Measurements from ENCODE around the gene NPAS3.

Gene NPAS3

DNA sequence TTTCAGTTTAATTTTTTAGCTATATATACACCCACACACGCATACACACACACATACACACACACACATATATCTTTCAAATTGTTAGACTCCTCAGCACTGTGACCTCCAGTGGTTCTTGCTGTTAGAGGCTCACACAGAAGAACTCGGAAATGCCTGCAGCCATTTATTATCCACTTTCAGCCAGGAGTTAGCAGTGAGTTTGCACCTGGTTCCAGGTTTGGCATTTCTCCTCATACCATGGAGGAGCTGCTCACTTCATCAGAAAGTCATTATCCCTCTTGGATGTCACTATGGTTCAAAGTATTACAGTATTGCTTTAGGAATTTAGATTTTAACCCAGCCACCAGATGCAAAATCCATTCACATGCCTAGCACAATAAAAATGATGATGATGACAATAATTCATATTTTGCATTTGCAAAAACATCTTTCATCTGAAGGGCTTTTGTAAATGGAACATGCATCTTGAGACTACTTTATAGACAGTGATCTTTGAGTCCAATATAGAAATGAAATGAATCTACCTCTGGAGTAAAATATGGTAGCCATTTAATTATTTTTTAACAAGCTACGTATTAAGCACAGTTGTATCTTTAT, 42.3 kb downstream of the NPAS3 start:
- WGBS: 73% methylated on average over 2 of the region's 3 CpGs
- no peaks in the 10 kb centered on the region for H3K9me3 ChIP-seq (ENCODE audit: insufficient read depth, low read depth, low read length)
- H3K9ac ChIP-seq (ENCODE audit: low read depth, low read length): no peak overlapping the region
- H3K4me3 ChIP-seq (ENCODE audit: low read length): no peak overlapping the region
- H3K36me3 ChIP-seq (ENCODE audit: insufficient read depth, low read length): no peaks in the 10 kb centered on the region
- peaks cover under 1% of the 10 kb centered on the region; the same call in 1 of the 2 replicates for H3K4me1 ChIP-seq (ENCODE audit: insufficient read depth, low read length)
- no peak overlapping the region for H3K27ac ChIP-seq (ENCODE audit: low read depth, low read length)
- no peaks in the 10 kb centered on the region for H3K27me3 ChIP-seq (ENCODE audit: insufficient read depth, low read length)

DNA sequence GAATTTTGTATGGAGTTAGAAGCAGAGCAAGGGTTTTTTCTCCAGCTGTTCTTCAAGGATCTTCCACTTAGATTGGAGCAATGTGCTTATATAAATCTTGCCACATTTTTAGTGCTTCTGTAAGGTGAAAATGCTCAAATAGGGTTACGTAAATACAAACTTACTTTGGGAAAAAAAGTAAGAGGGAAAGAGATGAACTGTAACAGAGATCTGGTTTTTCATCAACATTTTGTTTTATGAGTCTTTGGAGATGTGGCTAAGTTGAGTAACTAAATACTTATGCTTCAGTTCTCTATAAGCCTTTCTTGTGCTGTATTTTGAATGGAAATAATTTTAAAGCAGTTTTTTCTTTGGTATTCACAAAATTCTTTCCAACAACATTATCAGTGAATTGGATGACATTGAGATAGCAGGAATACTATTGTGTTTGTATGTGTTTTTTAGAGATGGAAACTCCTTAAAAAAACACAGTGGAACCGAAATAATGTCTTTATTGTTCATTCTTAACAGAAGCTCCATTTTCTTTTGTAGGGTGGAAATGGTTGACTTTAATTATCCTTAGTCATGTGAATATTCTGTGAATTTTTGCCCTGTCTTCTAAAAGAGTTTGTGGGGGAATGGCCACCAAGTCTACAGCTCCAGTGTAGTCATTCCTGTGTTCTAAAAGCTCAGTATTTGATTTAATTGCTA, 45.7 kb downstream of the NPAS3 start:
- WGBS: 96% methylated on average over 2 of the region's 2 CpGs
- Histone ChIP-seq H3K4me3 (ENCODE audit: low read length) (no peak overlapping the region), H3K27me3 (ENCODE audit: insufficient read depth, low read length) (no peaks in the 10 kb centered on the region), H3K9me3 (ENCODE audit: insufficient read depth, low read depth, low read length) (no peaks in the 10 kb centered on the region), H3K9ac (ENCODE audit: low read depth, low read length) (no peak overlapping the region), H3K4me1 (ENCODE audit: insufficient read depth, low read length) (peaks cover 15% of the 10 kb centered on the region), H3K36me3 (ENCODE audit: insufficient read depth, low read length) (no peaks in the 10 kb centered on the region), H3K27ac (ENCODE audit: low read depth, low read length) (no peak overlapping the region)

DNA sequence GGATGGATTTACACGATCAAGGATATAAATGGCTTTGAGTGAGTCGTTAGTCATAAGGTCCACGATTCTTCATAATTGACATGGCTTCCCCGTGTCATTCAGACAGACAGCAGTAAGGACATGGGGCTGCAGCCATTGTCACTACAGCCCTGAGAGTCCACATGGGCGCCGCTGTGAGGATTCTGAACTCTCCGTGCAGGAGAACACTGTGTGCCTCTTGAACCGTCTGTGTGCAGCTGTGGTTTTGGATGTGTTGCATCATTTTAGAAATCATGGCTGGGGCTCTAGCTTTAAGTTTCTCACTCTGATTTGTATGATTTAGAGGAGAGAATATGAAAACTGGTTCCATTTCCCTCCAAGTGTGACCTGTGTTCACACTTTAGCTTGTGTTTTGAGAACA, 47.2 kb downstream of the NPAS3 start:
- 94% methylated on average over 8 of the region's 8 CpGs for WGBS
- H3K27ac ChIP-seq (ENCODE audit: low read depth, low read length): no peak overlapping the region

DNA sequence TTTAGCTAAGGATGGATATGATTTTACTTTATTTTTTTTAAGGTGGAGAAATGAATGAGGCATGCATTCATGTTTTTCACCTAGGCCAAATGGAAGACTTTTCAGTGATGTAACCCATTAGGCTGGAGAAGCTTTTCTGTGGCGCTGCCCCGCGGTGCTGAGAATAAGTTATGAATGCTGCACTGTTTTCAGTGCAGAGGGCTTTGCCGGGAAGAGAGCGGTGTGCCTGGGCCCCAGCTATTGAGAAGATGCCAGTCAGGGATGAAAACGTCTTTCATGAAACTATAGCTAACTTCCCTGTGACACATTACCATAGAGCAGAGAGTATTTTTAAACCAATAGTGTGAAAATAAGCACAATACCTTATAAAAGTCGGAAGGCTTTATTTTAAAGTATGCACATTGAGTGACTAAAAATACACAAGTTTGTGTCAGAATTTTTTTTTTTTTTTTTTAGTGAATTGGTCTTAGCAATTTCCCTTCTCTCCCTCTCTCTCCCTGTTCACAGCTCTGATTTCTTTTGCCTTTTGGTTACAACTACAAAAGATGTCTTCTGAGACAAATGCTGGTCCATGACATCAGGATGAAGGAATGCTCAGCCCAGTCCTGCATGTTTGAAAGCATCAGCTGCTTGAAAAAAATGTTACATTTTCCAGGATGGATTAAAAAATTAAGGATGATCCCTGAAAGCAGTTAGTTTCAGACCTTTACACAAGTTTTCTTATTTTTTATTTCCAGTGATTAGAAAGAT, 48.3 kb downstream of the NPAS3 start:
- H3K9me3 ChIP-seq (ENCODE audit: insufficient read depth, low read depth, low read length): no peaks in the 10 kb centered on the region
- no peak overlapping the region for H3K9ac ChIP-seq (ENCODE audit: low read depth, low read length)
- H3K27me3 ChIP-seq (ENCODE audit: insufficient read depth, low read length): no peaks in the 10 kb centered on the region
- H3K4me1 ChIP-seq (ENCODE audit: insufficient read depth, low read length): peaks cover 15% of the 10 kb centered on the region
- WGBS: 65% methylated on average over 6 of the region's 7 CpGs
- H3K36me3 ChIP-seq (ENCODE audit: insufficient read depth, low read length): no peaks in the 10 kb centered on the region
- H3K27ac ChIP-seq (ENCODE audit: low read depth, low read length): no peak overlapping the region; the same call in 1 of the 2 replicates
- no peak overlapping the region for H3K4me3 ChIP-seq (ENCODE audit: low read length)

More for the DNA sequence above, 47.2 kb downstream of the NPAS3 start:
- Histone ChIP-seq H3K36me3 (ENCODE audit: insufficient read depth, low read length) (no peaks in the 10 kb centered on the region), H3K9ac (ENCODE audit: low read depth, low read length) (no peak overlapping the region), H3K4me1 (ENCODE audit: insufficient read depth, low read length) (peaks cover 15% of the 10 kb centered on the region), H3K27me3 (ENCODE audit: insufficient read depth, low read length) (no peaks in the 10 kb centered on the region), H3K4me3 (ENCODE audit: low read length) (no peak overlapping the region), H3K9me3 (ENCODE audit: insufficient read depth, low read depth, low read length) (no peaks in the 10 kb centered on the region)

DNA sequence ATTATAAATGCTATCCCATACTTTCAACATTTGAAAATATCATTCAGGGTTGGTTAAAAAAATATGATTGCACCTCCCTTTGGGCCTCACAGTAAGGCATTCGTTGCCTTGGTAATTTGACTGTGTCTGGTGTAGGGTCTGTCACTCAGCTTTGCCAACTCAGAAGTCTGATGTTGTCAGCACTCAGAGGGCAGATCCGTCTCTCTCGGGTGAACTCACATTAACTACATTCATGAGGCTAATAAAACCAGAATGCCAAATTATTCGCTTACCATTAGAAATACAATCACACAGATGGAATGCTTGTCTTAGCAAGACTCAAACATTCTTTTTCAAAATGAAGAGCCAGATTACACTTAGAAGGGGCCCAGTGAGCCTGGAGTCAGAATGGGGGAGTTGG, 53.0 kb downstream of the NPAS3 start:
- Histone ChIP-seq H3K9ac (ENCODE audit: low read depth, low read length) (no peak overlapping the region), H3K9me3 (ENCODE audit: insufficient read depth, low read depth, low read length) (peaks cover 7% of the 10 kb centered on the region; the same call in 1 of the 2 replicates)
- WGBS: 93% methylated on average over 4 of the region's 4 CpGs

DNA sequence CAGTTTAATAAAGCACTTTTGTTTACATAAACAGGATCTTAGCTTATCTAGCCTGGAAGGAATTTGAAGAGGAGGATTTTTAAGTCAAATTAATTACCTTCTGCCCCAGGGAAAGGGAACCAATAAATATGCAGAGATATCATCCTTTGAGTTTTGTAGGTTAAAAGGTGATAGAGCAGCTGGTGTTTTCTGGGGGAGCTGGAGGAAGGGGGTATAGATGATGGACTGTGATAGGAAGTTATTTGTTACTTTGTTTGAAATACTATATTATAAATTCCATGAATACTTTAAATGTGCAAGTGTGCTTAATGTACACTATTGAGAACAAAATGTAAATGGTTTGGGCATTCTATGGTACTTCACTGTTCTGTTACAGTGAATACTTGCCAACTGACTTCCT, 55.2 kb downstream of the NPAS3 start:
- H3K27me3 ChIP-seq (ENCODE audit: insufficient read depth, low read length): no peaks in the 10 kb centered on the region
- peaks cover 10% of the 10 kb centered on the region; the same call in 1 of the 2 replicates for H3K9me3 ChIP-seq (ENCODE audit: insufficient read depth, low read depth, low read length)
- H3K36me3 ChIP-seq (ENCODE audit: insufficient read depth, low read length): no peaks in the 10 kb centered on the region
- H3K4me1 ChIP-seq (ENCODE audit: insufficient read depth, low read length): no peaks in the 10 kb centered on the region
- H3K27ac ChIP-seq (ENCODE audit: low read depth, low read length): no peak overlapping the region
- no peak overlapping the region for H3K9ac ChIP-seq (ENCODE audit: low read depth, low read length)
- H3K4me3 ChIP-seq (ENCODE audit: low read length): no peak overlapping the region

More for the DNA sequence above, 53.0 kb downstream of the NPAS3 start:
- no peaks in the 10 kb centered on the region for H3K27me3 ChIP-seq (ENCODE audit: insufficient read depth, low read length)
- peaks cover 8% of the 10 kb centered on the region for H3K4me1 ChIP-seq (ENCODE audit: insufficient read depth, low read length)
- H3K4me3 ChIP-seq (ENCODE audit: low read length): no peak overlapping the region
- H3K36me3 ChIP-seq (ENCODE audit: insufficient read depth, low read length): no peaks in the 10 kb centered on the region
- no peak overlapping the region for H3K27ac ChIP-seq (ENCODE audit: low read depth, low read length)

DNA sequence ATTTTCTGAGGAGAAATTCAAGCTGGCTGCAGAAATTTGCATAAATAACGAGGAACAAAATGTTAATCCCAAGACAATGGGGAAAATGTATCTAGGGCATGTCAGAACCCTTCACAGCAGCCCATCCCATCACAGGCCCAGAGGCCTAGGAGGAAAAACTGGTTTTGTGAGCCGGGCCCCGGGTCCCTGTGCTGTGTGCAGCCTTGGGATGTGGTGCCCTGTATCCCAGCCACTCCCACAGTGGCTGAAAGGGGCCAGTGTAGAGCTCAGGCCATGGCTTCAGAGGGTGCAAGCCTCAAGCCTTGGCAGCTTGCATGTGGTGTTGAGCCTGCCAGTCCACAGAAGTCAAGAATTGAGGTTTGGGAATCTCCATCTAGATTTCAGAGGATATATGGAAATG, 57.7 kb downstream of the NPAS3 start:
- no peak overlapping the region for H3K9ac ChIP-seq (ENCODE audit: low read depth, low read length)
- H3K27ac ChIP-seq (ENCODE audit: low read depth, low read length): no peak overlapping the region
- no peaks in the 10 kb centered on the region for H3K36me3 ChIP-seq (ENCODE audit: insufficient read depth, low read length)
- no peak overlapping the region for H3K4me3 ChIP-seq (ENCODE audit: low read length)
- no peaks in the 10 kb centered on the region for H3K27me3 ChIP-seq (ENCODE audit: insufficient read depth, low read length)
- H3K9me3 ChIP-seq (ENCODE audit: insufficient read depth, low read depth, low read length): peaks cover 10% of the 10 kb centered on the region; the same call in 1 of the 2 replicates
- WGBS: 90% methylated on average over 3 of the region's 3 CpGs
- no peaks in the 10 kb centered on the region for H3K4me1 ChIP-seq (ENCODE audit: insufficient read depth, low read length)

DNA sequence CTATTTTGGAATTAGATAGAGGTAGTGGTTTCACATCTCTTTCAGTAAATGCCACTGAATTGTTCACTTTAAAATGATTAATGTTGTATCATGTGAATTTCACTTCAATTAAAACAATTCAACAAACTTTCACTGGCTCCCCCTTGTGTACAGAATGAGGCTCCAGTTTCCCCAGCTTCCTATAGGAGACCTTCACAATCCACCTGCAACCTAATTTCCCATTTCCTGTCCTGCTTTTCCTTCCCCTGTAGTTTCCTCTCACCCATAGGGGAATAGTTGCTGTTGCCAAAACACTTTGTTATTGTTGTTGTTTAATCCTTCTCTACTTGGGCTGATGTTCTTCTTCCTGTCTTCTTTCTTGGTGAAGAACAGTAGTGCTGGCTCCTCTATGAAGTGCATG, 59.8 kb downstream of the NPAS3 start:
- Histone ChIP-seq H3K36me3 (ENCODE audit: insufficient read depth, low read length) (no peaks in the 10 kb centered on the region), H3K27ac (ENCODE audit: low read depth, low read length) (no peak overlapping the region), H3K27me3 (ENCODE audit: insufficient read depth, low read length) (no peaks in the 10 kb centered on the region), H3K4me1 (ENCODE audit: insufficient read depth, low read length) (no peaks in the 10 kb centered on the region), H3K9ac (ENCODE audit: low read depth, low read length) (no peak overlapping the region), H3K4me3 (ENCODE audit: low read length) (no peak overlapping the region), H3K9me3 (ENCODE audit: insufficient read depth, low read depth, low read length) (peaks cover 10% of the 10 kb centered on the region; the same call in 1 of the 2 replicates)

DNA sequence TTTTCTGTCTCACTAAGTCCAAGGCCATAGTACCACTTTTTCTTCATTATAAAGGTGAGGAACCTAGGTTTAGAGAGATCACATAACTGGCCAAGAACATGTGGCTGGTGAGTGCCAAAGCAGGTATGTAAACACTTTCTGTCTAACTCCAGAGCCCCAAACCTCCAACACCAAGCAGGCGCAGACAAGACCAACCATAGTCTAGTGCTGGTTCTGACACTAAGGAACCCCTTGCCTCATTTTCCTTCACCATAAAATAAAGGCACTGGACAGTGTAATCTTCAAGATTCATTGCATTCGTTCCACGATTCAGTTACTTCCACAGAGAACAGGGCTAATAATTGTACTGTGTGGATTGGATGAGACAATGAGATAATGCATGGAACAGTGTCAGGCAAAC, 71.0 kb downstream of the NPAS3 start:
- no peaks in the 10 kb centered on the region for H3K9me3 ChIP-seq (ENCODE audit: insufficient read depth, low read depth, low read length)
- H3K27ac ChIP-seq (ENCODE audit: low read depth, low read length): no peak overlapping the region
- H3K4me3 ChIP-seq (ENCODE audit: low read length): no peak overlapping the region
- no peaks in the 10 kb centered on the region for H3K36me3 ChIP-seq (ENCODE audit: insufficient read depth, low read length)
- no peaks in the 10 kb centered on the region for H3K27me3 ChIP-seq (ENCODE audit: insufficient read depth, low read length)
- no peak overlapping the region for H3K9ac ChIP-seq (ENCODE audit: low read depth, low read length)
- 95% methylated on average over 3 of the region's 3 CpGs for WGBS
- no peaks in the 10 kb centered on the region for H3K4me1 ChIP-seq (ENCODE audit: insufficient read depth, low read length)

DNA sequence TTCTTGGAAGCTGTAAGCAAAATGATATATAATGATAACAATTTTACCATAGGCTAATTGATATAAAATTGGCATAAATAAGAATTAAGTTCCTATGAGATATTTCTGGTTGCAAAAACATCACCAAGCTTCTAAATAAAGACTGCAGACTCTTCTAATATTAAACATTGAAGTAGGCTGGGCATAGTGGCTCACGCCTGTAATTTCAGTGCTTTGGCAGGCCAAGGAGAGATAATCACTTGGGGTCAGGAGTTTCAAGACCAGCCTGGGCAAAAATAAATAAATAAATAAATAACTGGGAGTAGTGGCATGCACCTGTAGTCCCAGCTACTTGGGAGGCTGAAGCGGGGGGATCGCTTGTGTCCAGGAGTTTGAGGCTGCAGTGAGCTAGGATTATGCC, 71.8 kb downstream of the NPAS3 start:
- H3K4me1 ChIP-seq (ENCODE audit: insufficient read depth, low read length): no peaks in the 10 kb centered on the region
- H3K27ac ChIP-seq (ENCODE audit: low read depth, low read length): no peak overlapping the region
- H3K27me3 ChIP-seq (ENCODE audit: insufficient read depth, low read length): no peaks in the 10 kb centered on the region
- H3K36me3 ChIP-seq (ENCODE audit: insufficient read depth, low read length): no peaks in the 10 kb centered on the region
- WGBS: 85% methylated on average over 3 of the region's 3 CpGs
- no peak overlapping the region for H3K9ac ChIP-seq (ENCODE audit: low read depth, low read length)
- H3K4me3 ChIP-seq (ENCODE audit: low read length): no peak overlapping the region
- no peaks in the 10 kb centered on the region for H3K9me3 ChIP-seq (ENCODE audit: insufficient read depth, low read depth, low read length)

DNA sequence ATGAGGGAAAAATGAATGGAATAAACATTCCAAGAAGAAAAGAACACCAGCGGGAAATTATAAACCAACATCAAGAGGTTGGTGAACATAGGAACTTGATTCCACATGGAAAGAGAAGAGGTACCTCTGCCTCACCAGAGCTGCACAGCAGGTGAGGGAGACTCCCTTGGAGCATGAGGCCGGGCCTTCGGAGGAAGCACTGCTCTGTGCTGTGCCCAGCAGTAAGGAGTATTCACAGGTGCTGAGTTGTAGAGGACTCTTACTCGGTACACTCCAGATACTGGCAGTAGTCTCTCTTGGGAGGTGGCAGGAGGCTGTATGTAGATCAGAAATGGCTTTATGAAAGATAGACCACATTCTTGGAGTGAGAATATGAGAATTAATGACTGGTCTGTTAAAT, 76.0 kb downstream of the NPAS3 start:
- H3K9ac ChIP-seq (ENCODE audit: low read depth, low read length): no peak overlapping the region
- H3K36me3 ChIP-seq (ENCODE audit: insufficient read depth, low read length): no peaks in the 10 kb centered on the region
- no peaks in the 10 kb centered on the region for H3K4me1 ChIP-seq (ENCODE audit: insufficient read depth, low read length)
- H3K4me3 ChIP-seq (ENCODE audit: low read length): no peak overlapping the region
- no peak overlapping the region for H3K27ac ChIP-seq (ENCODE audit: low read depth, low read length)
- WGBS: 84% methylated on average over 4 of the region's 4 CpGs
- H3K9me3 ChIP-seq (ENCODE audit: insufficient read depth, low read depth, low read length): no peaks in the 10 kb centered on the region
- H3K27me3 ChIP-seq (ENCODE audit: insufficient read depth, low read length): no peaks in the 10 kb centered on the region

Data from HUES64 (cell line).